Muscle of arm (tissue), 12 donors: ENCODE data around the gene TNRC18. TPM values are rescaled to one million over a fixed set of nuclear protein-coding genes. Genes with fewer than 3 reads are reported as not detected.
"Not testable (repeated sequence)": the region's sequence is repeated elsewhere in the genome, so short reads cannot be mapped to it uniquely, and the experiment has no call there.

Source experiments
- DNase-seq: peaks from one replicate; pipeline ENCODE4 v3.0.0-alpha.2; 2013
- polyA plus RNA-seq, 12 donors: library from polyadenylated mRNA; unstranded; fragments of 120-200 nt; gene quantifications; one replicate each; pipeline ENCODE4 v1.2.1, GENCODE V29; 2013; ENCODE audit not compliant: insufficient read length in 12 of 12

Gene TNRC18
- polyA plus RNA-seq, 12 donors: 38.0 to 122 (median 44.6) TPM; not detected in 1

GRCh38 chr7:5269992-5270657 is 153.5 kb downstream of the TNRC18 start:
- DNase-seq: not testable (repeated sequence)

GRCh38 chr7:5267829-5268228 is 155.8 kb downstream of the TNRC18 start:
- DNase-seq: not testable (repeated sequence)

- DNase-seq: no peak
Measured at GRCh38 chr7:5266191-5267028, 157.2 kb downstream of the TNRC18 start.

GRCh38 chr7:5265320-5266190 is 158.1 kb downstream of the TNRC18 start:
- no peak for DNase-seq

- not testable (repeated sequence) for DNase-seq
Measured at GRCh38 chr7:5263066-5263465, 160.6 kb downstream of the TNRC18 start.

GRCh38 chr7:5260530-5261068 is 163.0 kb downstream of the TNRC18 start:
- not testable (repeated sequence) for DNase-seq

Other genes with a start within 250 kb of the TNRC18 start
- 10 to 100 TPM in 11 of 12 donors, not detected in 1; 18.4 to 51.7 (median 41.7) TPM for gene WIPI2, start 233.6 kb downstream of the TNRC18 start, polyA plus RNA-seq
- 10 to 100 TPM in 11 of 12 donors, not detected in 1; 17.5 to 54.3 (median 30.5) TPM for gene SLC29A4, start 140.9 kb downstream of the TNRC18 start, polyA plus RNA-seq
- gene FBXL18, start 90.0 kb upstream of the TNRC18 start, polyA plus RNA-seq: 1 to 10 TPM in 11 of 12 donors, not detected in 1; 3.1 to 6.9 (median 3.6) TPM
- 1,000 to 10,000 TPM; 1,544 to 7,681 (median 2,062) TPM for gene ACTB, start 106.8 kb upstream of the TNRC18 start, polyA plus RNA-seq
- 100 to 1,000 TPM in 10 of 12 donors, 10 to 100 TPM in 1, not detected in 1; 96.3 to 193 (median 130) TPM for gene FSCN1, start 169.0 kb upstream of the TNRC18 start, polyA plus RNA-seq